GM21360 (cell line): ENCODE results near the gene TSPAN17.

Experiments used
- ATAC-seq: cut with Tn5 transposase; IDR thresholded peaks from one replicate; pipeline ENCODE4 v1.9.1; 2021; ENCODE audit warnings: mild to moderate bottlenecking, moderate library complexity; ENCODE audit not compliant: unreplicated experiment

Gene TSPAN17

GRCh38 chr5:176700239-176700847 is 53.1 kb downstream of the TSPAN17 start:
- no peak for ATAC-seq

GRCh38 chr5:176702671-176703641 is 55.7 kb downstream of the TSPAN17 start:
- ATAC-seq, result no peak

GRCh38 chr5:176703857-176704256 is 56.6 kb downstream of the TSPAN17 start:
- no peak for ATAC-seq

GRCh38 chr5:176704355-176704754 is 57.1 kb downstream of the TSPAN17 start:
- no peak for ATAC-seq

GRCh38 chr5:176704817-176705216 is 57.5 kb downstream of the TSPAN17 start:
- ATAC-seq, result no peak
